Left lung (tissue), 10 donors: ENCODE measurements around the gene FOXK1. TPM values are rescaled to one million over a fixed set of nuclear protein-coding genes. Genes with fewer than 3 reads are reported as not detected.

Source experiments
- ATAC-seq: fragments of 200-7000 bp; cut with Tn5 transposase; one replicate; pipeline ENCODE4 v1.9.1; 2020; ENCODE audit warnings: moderate library complexity
- DNase-seq, 4 donors: peaks; one replicate each; pipeline ENCODE4 v3.0.0-alpha.2; 2013 to 2020
- H3K27ac ChIP-seq, 2 donors: fragments of 200-600 bp; sonication (generic) in 1 of 2; one replicate each; pipeline versions ENCODE4 v1.5.0 to v1.8.0; 2020 to 2021
- H3K27me3 ChIP-seq, 2 donors: fragments of 200-600 bp; sonication (generic) in 1 of 2; one replicate each; pipeline versions ENCODE4 v1.5.0 to v1.8.0; 2020 to 2021
- H3K36me3 ChIP-seq, 2 donors: fragments of 200-600 bp; sonication (generic) in 1 of 2; one replicate each; pipeline versions ENCODE4 v1.5.0 to v1.8.0; 2020 to 2021
- H3K4me1 ChIP-seq, 2 donors: fragments of 200-600 bp; one replicate each; pipeline ENCODE4 v1.8.0; 2021
- H3K4me3 ChIP-seq, 2 donors: fragments of 200-600 bp; sonication (generic) in 1 of 2; one replicate each; pipeline versions ENCODE4 v1.5.0 to v1.8.0; 2020 to 2021; ENCODE audit warnings: mild to moderate bottlenecking in 1 of 2
- H3K9me3 ChIP-seq, 2 donors: fragments of 200-600 bp; sonication (generic) in 1 of 2; one replicate each; pipeline versions ENCODE4 v1.5.0 to v1.8.0; 2020 to 2021
- intact Hi-C, 2 donors: fragments of 100-400 bp; cut with DNase I; formaldehyde crosslinking; loops; one replicate each; pipeline versions ENCODE4 v1.11.2 to v1.14.2; 2022
- polyA plus RNA-seq, 6 donors: library from polyadenylated mRNA; unstranded; fragments of 120-200 nt; gene quantifications; one replicate each; pipeline ENCODE4 v1.2.1, GENCODE V29; 2013; ENCODE audit not compliant: insufficient read length in 6 of 6
- total RNA-seq, 2 donors: library from RNA; stranded (reverse); fragmentation: NEBNext Ultra II Directional; extraction: Animal tissue kit (Norgen Biotek cat#: 25700); gene quantifications; one replicate each; pipeline ENCODE4 v1.2.1, GENCODE V29; 2021
- TF ChIP-seq, protein P1 (sequence below), 2 donors: fragments of 200-600 bp; sonication (generic) in 1 of 2; IDR thresholded peaks; one replicate each; pipeline versions ENCODE4 v1.5.0 to v1.8.0; 2021; ENCODE audit warnings: antibody characterized with exemption in 2 of 2
- donor health status: DM: no; HTN: yes; CAD: no.
- donor health status: DM: no; HTN: no; CAD: no.

Gene FOXK1
- total and polyA plus RNA-seq, 8 donors = 15.1 to 29.2 (median 18.8) TPM

- no peak overlapping the region for H3K4me3 ChIP-seq
- peaks cover 0 to 19% of the 10 kb centered on the region in 2 donors for H3K36me3 ChIP-seq
- TF ChIP-seq, protein P1, sequence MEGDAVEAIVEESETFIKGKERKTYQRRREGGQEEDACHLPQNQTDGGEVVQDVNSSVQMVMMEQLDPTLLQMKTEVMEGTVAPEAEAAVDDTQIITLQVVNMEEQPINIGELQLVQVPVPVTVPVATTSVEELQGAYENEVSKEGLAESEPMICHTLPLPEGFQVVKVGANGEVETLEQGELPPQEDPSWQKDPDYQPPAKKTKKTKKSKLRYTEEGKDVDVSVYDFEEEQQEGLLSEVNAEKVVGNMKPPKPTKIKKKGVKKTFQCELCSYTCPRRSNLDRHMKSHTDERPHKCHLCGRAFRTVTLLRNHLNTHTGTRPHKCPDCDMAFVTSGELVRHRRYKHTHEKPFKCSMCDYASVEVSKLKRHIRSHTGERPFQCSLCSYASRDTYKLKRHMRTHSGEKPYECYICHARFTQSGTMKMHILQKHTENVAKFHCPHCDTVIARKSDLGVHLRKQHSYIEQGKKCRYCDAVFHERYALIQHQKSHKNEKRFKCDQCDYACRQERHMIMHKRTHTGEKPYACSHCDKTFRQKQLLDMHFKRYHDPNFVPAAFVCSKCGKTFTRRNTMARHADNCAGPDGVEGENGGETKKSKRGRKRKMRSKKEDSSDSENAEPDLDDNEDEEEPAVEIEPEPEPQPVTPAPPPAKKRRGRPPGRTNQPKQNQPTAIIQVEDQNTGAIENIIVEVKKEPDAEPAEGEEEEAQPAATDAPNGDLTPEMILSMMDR (IDR thresholded peaks at IDR 0.05) = no peak
- no peak for DNase-seq
- H3K4me1 ChIP-seq = peaks cover 0 to 46% of the 10 kb centered on the region in 2 donors
- intact Hi-C loops = no loop called here
- no peaks in the 10 kb centered on the region for H3K27me3 ChIP-seq
- ATAC-seq = no peak
- H3K27ac ChIP-seq = no peak overlapping the region
- no peaks in the 10 kb centered on the region for H3K9me3 ChIP-seq
Observed at GRCh38 chr7:4731803-4732202, 49.7 kb downstream of the FOXK1 start.

DNA sequence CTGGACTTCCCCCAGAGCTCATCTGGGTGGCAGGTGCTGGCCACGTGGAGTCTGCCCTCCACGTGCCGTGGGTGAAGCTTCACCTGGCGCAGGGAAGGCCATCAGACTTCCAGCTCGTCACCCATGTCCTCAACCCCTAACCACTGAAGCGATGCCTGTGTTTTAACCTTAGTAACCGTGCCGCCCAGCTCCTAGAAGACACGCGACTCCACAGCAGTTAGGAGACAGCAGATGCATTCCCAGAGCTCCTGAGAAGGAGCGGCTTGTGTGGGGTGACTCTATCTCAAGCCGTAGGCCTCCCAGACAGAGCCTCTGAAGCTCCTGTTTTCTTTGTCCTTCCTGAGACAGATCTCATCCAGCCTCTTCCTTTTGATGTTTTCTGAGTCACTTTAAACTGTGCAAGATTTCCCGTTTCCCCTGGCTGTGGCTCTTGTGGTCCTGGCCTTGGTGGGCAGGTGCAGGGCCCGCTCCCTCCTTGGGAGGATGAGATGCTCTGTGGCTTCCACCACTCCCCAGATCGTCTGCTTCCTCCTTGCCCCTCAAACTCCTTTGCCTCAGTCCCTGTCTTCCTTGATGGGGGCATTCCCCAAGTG lies 51.9 kb downstream of the FOXK1 start:
- DNase-seq = no peak
- peaks cover 9 to 55% of the 10 kb centered on the region in 2 donors for H3K4me1 ChIP-seq
- intact Hi-C loops = no loop called here
- TF ChIP-seq, protein P1 (IDR thresholded peaks at IDR 0.05) = no peak
- ATAC-seq = no peak
- H3K36me3 ChIP-seq = peaks cover 0 to 8% of the 10 kb centered on the region in 2 donors
- H3K27ac ChIP-seq = peak overlapping the region in 1 of 2 donors; percentile 18
- no peaks in the 10 kb centered on the region for H3K9me3 ChIP-seq
- no peaks in the 10 kb centered on the region for H3K27me3 ChIP-seq
- no peak overlapping the region for H3K4me3 ChIP-seq

DNA sequence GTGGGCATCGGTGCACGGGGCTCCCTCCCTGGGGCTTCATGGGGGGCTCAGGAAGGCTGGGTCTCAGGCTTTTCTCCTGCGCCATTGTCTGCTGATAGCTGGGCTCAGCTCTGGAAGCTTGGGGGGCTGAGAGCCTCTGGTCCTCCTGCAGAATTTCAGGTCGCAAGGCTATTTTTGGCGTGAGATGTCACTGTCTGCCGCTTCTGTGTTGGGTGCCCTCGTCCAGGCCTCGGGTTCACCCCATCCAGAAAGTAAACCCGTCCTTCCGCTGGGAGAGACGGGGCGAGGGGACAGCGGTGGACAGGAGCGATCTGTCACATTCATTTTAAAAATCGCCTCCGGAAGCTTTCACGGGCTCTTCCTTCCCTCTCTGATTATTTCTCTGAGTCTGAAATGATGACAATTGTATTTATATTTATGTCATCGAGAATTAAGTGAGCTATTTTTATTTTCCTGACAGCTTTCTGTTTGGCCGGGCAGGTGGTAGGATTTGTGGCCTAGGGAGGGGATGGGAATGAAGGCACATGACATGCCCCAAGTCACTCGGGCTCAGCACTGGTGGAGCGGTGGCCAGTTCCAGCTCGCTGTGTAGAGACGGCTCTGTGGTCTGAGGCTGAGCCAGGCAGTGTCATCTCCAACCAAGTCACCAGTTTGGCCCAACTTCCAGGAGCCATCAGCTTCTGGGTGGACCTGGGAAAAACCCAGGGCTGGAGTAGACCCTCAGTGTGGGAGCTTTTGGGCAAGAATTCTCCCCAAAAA lies 52.7 kb downstream of the FOXK1 start:
- Histone ChIP-seq H3K27ac (peak overlapping the region in 1 of 2 donors; percentile 18), H3K4me1 (peaks cover 17 to 63% of the 10 kb centered on the region in 2 donors), H3K4me3 (no peak overlapping the region), H3K27me3 (no peaks in the 10 kb centered on the region), H3K36me3 (peaks cover 0 to 8% of the 10 kb centered on the region in 2 donors), H3K9me3 (no peaks in the 10 kb centered on the region)
- ATAC-seq = no peak
- TF ChIP-seq, protein P1 (IDR thresholded peaks at IDR 0.05) = no peak
- DNase-seq = no peak
- intact Hi-C loops = no loop called here

- ATAC-seq = no peak
- TF ChIP-seq, protein P1 (IDR thresholded peaks at IDR 0.05) = no peak
- H3K27ac ChIP-seq = no peak overlapping the region
Observed at GRCh38 chr7:4737300-4737699, 55.2 kb downstream of the FOXK1 start.

More at GRCh38 chr7:4737300-4737699, 55.2 kb downstream of the FOXK1 start:
- Histone ChIP-seq H3K27me3 (no peaks in the 10 kb centered on the region), H3K36me3 (peaks cover 0 to 16% of the 10 kb centered on the region in 2 donors), H3K4me3 (no peak overlapping the region), H3K4me1 (peaks cover 18 to 65% of the 10 kb centered on the region in 2 donors), H3K9me3 (no peaks in the 10 kb centered on the region)
- DNase-seq = no peak
- intact Hi-C loops = no loop called here
